Spinal cord (tissue), 10 donors: ENCODE results near the gene CDC20. TPM values are rescaled to one million over a fixed set of nuclear protein-coding genes. Genes with fewer than 3 reads are reported as not detected.

ENCODE experiments used
- DNase-seq, 6 donors: peaks; one replicate each; pipeline versions ENCODE4 v3.0.0 to v3.0.0-alpha.2; 2013 to 2015; ENCODE audit warnings: low spot score in 6 of 6, low read depth in 4 of 6
- H3K27ac ChIP-seq: one replicate; pipeline ENCODE4 v1.5.1; 2013; ENCODE audit warnings: low read depth, low read length, control low read depth
- H3K27me3 ChIP-seq: one replicate; pipeline ENCODE4 v1.6.1; 2013; ENCODE audit warnings: low read length; ENCODE audit not compliant: control insufficient read depth, insufficient read depth
- H3K36me3 ChIP-seq: one replicate; pipeline ENCODE4 v1.6.1; 2013; ENCODE audit warnings: low read length; ENCODE audit not compliant: control insufficient read depth, insufficient read depth
- H3K4me1 ChIP-seq: one replicate; pipeline ENCODE4 v1.6.1; 2013; ENCODE audit warnings: low read length; ENCODE audit not compliant: control insufficient read depth, insufficient read depth
- H3K4me3 ChIP-seq: one replicate; pipeline ENCODE4 v1.5.1; 2013; ENCODE audit warnings: low read depth, low read length, control low read depth
- H3K9me3 ChIP-seq: one replicate; pipeline ENCODE4 v1.6.1; 2013; ENCODE audit warnings: low read length; ENCODE audit not compliant: control insufficient read depth, insufficient read depth
- WGBS: methylation state at CpG from one replicate; pipeline ENCODE4 v1.1.5; 2013; ENCODE audit warnings: missing lambda C conversion rate; ENCODE audit not compliant: insufficient coverage; 5-methylcytosine and 5-hydroxymethylcytosine counted together
- polyA plus RNA-seq, 2 donors: library from polyadenylated mRNA; unstranded; fragments of 120-200 nt; gene quantifications; one replicate each; pipeline ENCODE4 v1.2.1, GENCODE V29; 2013; ENCODE audit not compliant: insufficient read length in 2 of 2
- total RNA-seq, 2 donors: library from RNA; depleted of rRNA in 1 of 2; stranded (reverse); fragments of 120-200 nt in 1 of 2; fragments of >200 nt in 1 of 2; gene quantifications; one replicate each; pipeline versions ENCODE4 v1.2.3 to v1.2.4, GENCODE V29; 2013 to 2014
- donor health status: healthy.

CDC20 gene
- total and polyA plus RNA-seq, 4 donors: 11.1 to 21.6 (median 17.9) TPM

DNA sequence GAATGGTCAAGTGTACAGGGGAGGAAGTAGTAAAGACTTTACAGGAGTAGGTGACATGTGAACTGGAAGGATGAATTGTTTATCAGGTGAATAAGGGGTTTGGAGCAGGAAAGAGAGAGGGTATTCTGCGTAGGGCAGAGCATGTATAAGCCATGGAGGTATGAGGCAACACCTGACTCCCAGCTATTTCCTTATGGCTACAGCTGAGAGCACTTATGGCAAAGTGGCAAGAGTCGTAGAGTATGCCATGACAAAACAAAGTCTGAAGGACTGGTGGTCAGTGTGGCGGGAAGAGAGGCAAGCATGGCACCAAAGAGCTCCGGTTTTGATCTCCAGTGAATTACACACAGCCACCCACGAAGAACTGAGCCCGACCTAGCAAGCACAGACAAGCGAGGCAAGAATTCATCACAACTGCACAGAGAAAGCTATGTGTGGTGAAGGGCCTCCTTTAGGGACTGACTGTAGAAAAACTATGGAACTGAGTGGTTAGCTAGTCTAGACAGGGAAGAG is 18.0 kb downstream of the CDC20 start:
- H3K9me3 ChIP-seq: no peaks in the 10 kb centered on the region
- no peaks in the 10 kb centered on the region for H3K27me3 ChIP-seq
- H3K27ac ChIP-seq: no peak overlapping the region
- H3K4me3 ChIP-seq: no peak overlapping the region
- 96% methylated on average over 3 of the region's 7 CpGs for WGBS
- no peak for DNase-seq
- H3K36me3 ChIP-seq: peaks cover 3% of the 10 kb centered on the region
- H3K4me1 ChIP-seq: peaks cover 4% of the 10 kb centered on the region

DNA sequence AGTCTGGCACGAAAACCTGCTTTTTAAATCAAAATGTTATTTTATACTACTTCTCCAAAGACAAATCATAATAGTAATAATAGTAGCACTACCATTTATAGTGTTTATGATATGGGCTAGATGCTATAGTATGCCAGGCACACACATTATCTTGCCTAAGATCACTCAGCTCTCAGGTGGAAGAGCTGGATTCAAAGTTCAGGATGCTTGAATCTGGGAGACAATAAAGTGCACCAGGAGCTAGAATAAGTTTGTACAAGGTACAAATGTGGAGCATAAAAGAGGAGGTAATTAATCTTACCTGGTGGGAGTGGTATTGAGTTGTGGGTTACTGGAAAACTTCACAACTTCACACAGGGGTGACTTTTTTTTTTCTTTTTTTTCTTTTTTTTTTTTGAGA is 19.1 kb downstream of the CDC20 start:
- Histone ChIP-seq H3K4me3 (no peak overlapping the region), H3K27me3 (no peaks in the 10 kb centered on the region), H3K27ac (no peak overlapping the region), H3K36me3 (peaks cover 3% of the 10 kb centered on the region), H3K9me3 (no peaks in the 10 kb centered on the region), H3K4me1 (peaks cover 12% of the 10 kb centered on the region)
- DNase-seq: no peak
- WGBS: no CpG with 5 or more reads among the region's 1 CpG

GRCh38 chr1:43379476-43379875 is 20.7 kb downstream of the CDC20 start:
- no peak overlapping the region for H3K27ac ChIP-seq
- H3K4me3 ChIP-seq: no peak overlapping the region
- peaks cover 16% of the 10 kb centered on the region for H3K4me1 ChIP-seq
- no peaks in the 10 kb centered on the region for H3K27me3 ChIP-seq
- peaks cover 5% of the 10 kb centered on the region for H3K36me3 ChIP-seq
- WGBS: 100% methylated on average over 1 of the region's 1 CpG
- no peak for DNase-seq
- H3K9me3 ChIP-seq: no peaks in the 10 kb centered on the region

- peak overlapping the region; percentile 65 for H3K27ac ChIP-seq
- no peak overlapping the region for H3K4me3 ChIP-seq
- peaks cover 16% of the 10 kb centered on the region for H3K4me1 ChIP-seq
- H3K9me3 ChIP-seq: no peaks in the 10 kb centered on the region
- H3K36me3 ChIP-seq: peaks cover 22% of the 10 kb centered on the region
- H3K27me3 ChIP-seq: no peaks in the 10 kb centered on the region
- no peak for DNase-seq
- WGBS: 71% methylated on average over 3 of the region's 3 CpGs
Observed at GRCh38 chr1:43381612-43382011, 22.8 kb downstream of the CDC20 start.

DNA sequence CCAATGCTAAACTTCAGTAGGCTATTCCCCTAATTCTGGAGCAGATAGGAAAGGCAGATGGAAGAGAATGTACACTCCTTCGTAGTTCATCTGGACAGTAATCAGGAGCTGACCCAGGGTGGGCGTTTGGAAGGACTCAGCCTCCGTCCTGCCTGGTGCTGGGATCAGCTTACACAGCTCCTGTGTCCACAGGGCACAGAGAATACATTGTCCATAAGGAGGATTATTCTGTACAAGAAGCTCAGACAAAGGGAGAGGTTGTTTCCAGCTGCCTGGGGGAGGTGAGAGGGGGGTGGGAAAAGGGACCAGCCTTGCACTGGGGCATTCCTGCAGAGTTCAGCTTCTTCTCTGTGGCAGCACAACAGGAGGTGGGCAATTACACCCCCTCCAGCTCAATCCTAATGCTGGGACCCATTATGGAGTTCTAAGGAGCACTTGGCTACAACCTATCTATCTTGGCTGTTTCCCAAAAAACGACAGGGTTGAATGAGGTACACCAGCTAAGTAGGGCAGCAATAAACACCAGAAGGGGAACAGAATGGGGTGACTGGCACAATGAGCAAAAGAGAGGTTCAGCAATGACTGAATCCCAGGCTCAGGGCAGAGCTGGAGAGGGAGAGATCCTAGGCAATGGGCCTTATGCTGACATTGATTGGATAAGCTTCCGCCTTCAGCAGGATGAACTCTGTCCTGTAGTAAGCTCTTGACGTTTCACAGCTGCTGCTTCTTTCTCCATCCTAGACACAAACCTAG is 23.4 kb downstream of the CDC20 start:
- no peaks in the 10 kb centered on the region for H3K27me3 ChIP-seq
- H3K36me3 ChIP-seq: peaks cover 25% of the 10 kb centered on the region
- DNase-seq: peak in 2 of 6 donors; percentile 71 to 77
- H3K4me3 ChIP-seq: no peak overlapping the region
- peaks cover 16% of the 10 kb centered on the region for H3K4me1 ChIP-seq
- WGBS: 31% methylated on average over 5 of the region's 6 CpGs
- H3K27ac ChIP-seq: peak overlapping the region; percentile 65
- no peaks in the 10 kb centered on the region for H3K9me3 ChIP-seq

GRCh38 chr1:43383449-43383848 is 24.7 kb downstream of the CDC20 start:
- WGBS: 100% methylated on average over 1 of the region's 2 CpGs
- no peaks in the 10 kb centered on the region for H3K9me3 ChIP-seq
- no peak overlapping the region for H3K4me3 ChIP-seq
- H3K27ac ChIP-seq: peak overlapping the region; percentile 65
- no peaks in the 10 kb centered on the region for H3K27me3 ChIP-seq
- H3K36me3 ChIP-seq: peaks cover 25% of the 10 kb centered on the region
- H3K4me1 ChIP-seq: peaks cover 16% of the 10 kb centered on the region
- peak in 2 of 6 donors; percentile 24 to 38 for DNase-seq

GRCh38 chr1:43386676-43387075 is 27.9 kb downstream of the CDC20 start:
- H3K27ac ChIP-seq: no peak overlapping the region
- WGBS: 97% methylated on average over 6 of the region's 6 CpGs

GRCh38 chr1:43387976-43388599 is 29.3 kb downstream of the CDC20 start:
- H3K4me3 ChIP-seq: peak overlapping the region; percentile 93

More at GRCh38 chr1:43386676-43387075, 27.9 kb downstream of the CDC20 start:
- Histone ChIP-seq H3K4me1 (peaks cover 20% of the 10 kb centered on the region), H3K4me3 (no peak overlapping the region), H3K9me3 (no peaks in the 10 kb centered on the region), H3K36me3 (peaks cover 22% of the 10 kb centered on the region), H3K27me3 (no peaks in the 10 kb centered on the region)
- no peak for DNase-seq

DNA sequence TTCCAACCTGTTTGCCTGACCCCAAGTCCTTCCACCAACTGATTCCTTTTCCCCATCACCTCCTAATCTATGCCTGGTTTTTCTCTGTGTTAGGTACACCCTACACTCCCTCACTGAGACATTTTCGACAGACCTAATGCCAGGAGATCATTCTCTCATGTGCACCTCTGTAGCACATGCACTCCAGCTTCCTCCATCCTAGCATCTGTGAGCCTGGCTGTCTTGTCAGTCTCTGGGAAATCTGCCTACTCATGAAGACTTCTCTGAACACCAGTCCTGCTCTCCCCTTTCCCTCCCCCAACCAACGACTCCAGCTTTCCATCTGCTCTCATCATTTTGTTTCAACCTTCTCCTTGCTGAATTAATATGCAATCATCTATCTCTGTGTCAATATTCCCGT is 29.8 kb downstream of the CDC20 start:
- H3K9me3 ChIP-seq: no peaks in the 10 kb centered on the region
- DNase-seq: no peak
- H3K36me3 ChIP-seq: peaks cover 22% of the 10 kb centered on the region
- WGBS: 56% methylated on average over 3 of the region's 3 CpGs
- H3K4me3 ChIP-seq: peak overlapping the region; percentile 93
- no peak overlapping the region for H3K27ac ChIP-seq
- peaks cover 7% of the 10 kb centered on the region for H3K4me1 ChIP-seq
- H3K27me3 ChIP-seq: no peaks in the 10 kb centered on the region

More at GRCh38 chr1:43387976-43388599, 29.3 kb downstream of the CDC20 start:
- DNase-seq: no peak
- Histone ChIP-seq H3K9me3 (no peaks in the 10 kb centered on the region), H3K27me3 (no peaks in the 10 kb centered on the region), H3K4me1 (peaks cover 10% of the 10 kb centered on the region), H3K27ac (no peak overlapping the region), H3K36me3 (peaks cover 22% of the 10 kb centered on the region)
- 74% methylated on average over 3 of the region's 4 CpGs for WGBS
